Measurements from ENCODE around the gene MSI2.

MSI2 gene

GRCh38 chr17:57362797-57363556 lies 106.7 kb downstream of the MSI2 start:
- Histone ChIP-seq H3K4me1 (ENCODE audit: insufficient read depth, low read length, severe bottlenecking) (peaks cover 82% of the 10 kb centered on the region), H3K4me2 (ENCODE audit: low read length) (no peak overlapping the region), H4K20me1 (ENCODE audit: insufficient read depth, low read length) (no peaks in the 10 kb centered on the region), H3K9me2 (ENCODE audit: low read depth, low read length) (no peaks in the 10 kb centered on the region), H3K79me2 (ENCODE audit: insufficient read depth, low read length) (peaks cover 62% of the 10 kb centered on the region), H3K36me3 (ENCODE audit: insufficient read depth, low read length) (peaks cover 9% of the 10 kb centered on the region; the same call in 1 of the 2 replicates), H2AFZ (ENCODE audit: low read length) (no peak overlapping the region), H3K9me3 (ENCODE audit: low read length) (no peaks in the 10 kb centered on the region), H3K27me3 (ENCODE audit: insufficient read depth, low read length) (no peaks in the 10 kb centered on the region), H3K4me3 (ENCODE audit: low read depth, low read length, poor library complexity, severe bottlenecking) (no peak overlapping the region), H3F3A (ENCODE audit: insufficient read depth, low read length) (no peaks in the 10 kb centered on the region), H3K9ac (ENCODE audit: low read length) (no peak overlapping the region), H3K27ac (ENCODE audit: low read depth, low read length, poor library complexity, severe bottlenecking) (peak overlapping the region; percentile 89)
- TF ChIP-seq CTCF (IDR thresholded peaks at IDR 0.05; ENCODE audit: low read length) (no peak), EZH2 (IDR thresholded peaks at IDR 0.05; ENCODE audit: borderline replicate concordance, low read length) (no peak)

GRCh38 chr17:57363580-57363979 lies 107.3 kb downstream of the MSI2 start:
- Histone ChIP-seq H2AFZ (ENCODE audit: low read length) (no peak overlapping the region), H3K79me2 (ENCODE audit: insufficient read depth, low read length) (peaks cover 60% of the 10 kb centered on the region), H3K36me3 (ENCODE audit: insufficient read depth, low read length) (peaks cover 9% of the 10 kb centered on the region; the same call in 1 of the 2 replicates), H3K27me3 (ENCODE audit: insufficient read depth, low read length) (no peaks in the 10 kb centered on the region), H3K27ac (ENCODE audit: low read depth, low read length, poor library complexity, severe bottlenecking) (peak overlapping the region; percentile 89), H4K20me1 (ENCODE audit: insufficient read depth, low read length) (no peaks in the 10 kb centered on the region), H3K4me2 (ENCODE audit: low read length) (peak overlapping the region; percentile 59; the same call in 1 of the 2 replicates), H3K4me3 (ENCODE audit: low read depth, low read length, poor library complexity, severe bottlenecking) (no peak overlapping the region), H3F3A (ENCODE audit: insufficient read depth, low read length) (no peaks in the 10 kb centered on the region), H3K9me3 (ENCODE audit: low read length) (no peaks in the 10 kb centered on the region), H3K4me1 (ENCODE audit: insufficient read depth, low read length, severe bottlenecking) (peaks cover 82% of the 10 kb centered on the region), H3K9ac (ENCODE audit: low read length) (peak overlapping the region; percentile 45; the same call in 1 of the 2 replicates), H3K9me2 (ENCODE audit: low read depth, low read length) (no peaks in the 10 kb centered on the region)
- TF ChIP-seq EZH2 (IDR thresholded peaks at IDR 0.05; ENCODE audit: borderline replicate concordance, low read length), result no peak
- no peak for TF ChIP-seq CTCF (IDR thresholded peaks at IDR 0.05; ENCODE audit: low read length)

- Histone ChIP-seq H3F3A (ENCODE audit: insufficient read depth, low read length) (no peaks in the 10 kb centered on the region), H3K27ac (ENCODE audit: low read depth, low read length, poor library complexity, severe bottlenecking) (peak overlapping the region; percentile 89), H3K9me2 (ENCODE audit: low read depth, low read length) (no peaks in the 10 kb centered on the region), H3K4me2 (ENCODE audit: low read length) (peak overlapping the region; percentile 59; the same call in 1 of the 2 replicates), H3K36me3 (ENCODE audit: insufficient read depth, low read length) (peaks cover 9% of the 10 kb centered on the region; the same call in 1 of the 2 replicates), H3K4me3 (ENCODE audit: low read depth, low read length, poor library complexity, severe bottlenecking) (no peak overlapping the region), H3K4me1 (ENCODE audit: insufficient read depth, low read length, severe bottlenecking) (peaks cover 82% of the 10 kb centered on the region), H3K27me3 (ENCODE audit: insufficient read depth, low read length) (no peaks in the 10 kb centered on the region), H3K79me2 (ENCODE audit: insufficient read depth, low read length) (peaks cover 55% of the 10 kb centered on the region), H3K9ac (ENCODE audit: low read length) (peak overlapping the region; percentile 45; the same call in 1 of the 2 replicates), H3K9me3 (ENCODE audit: low read length) (no peaks in the 10 kb centered on the region), H2AFZ (ENCODE audit: low read length) (no peak overlapping the region), H4K20me1 (ENCODE audit: insufficient read depth, low read length) (no peaks in the 10 kb centered on the region)
- no peak for TF ChIP-seq EZH2 (IDR thresholded peaks at IDR 0.05; ENCODE audit: borderline replicate concordance, low read length)
- TF ChIP-seq CTCF (IDR thresholded peaks at IDR 0.05; ENCODE audit: low read length), result no peak
Measured at GRCh38 chr17:57363998-57364643, 107.8 kb downstream of the MSI2 start.
